Caco-2 (cell line): ENCODE measurements around the gene BMERB1. TPM values are rescaled to one million over a fixed set of nuclear protein-coding genes. Genes with fewer than 3 reads are reported as not detected.
"Not testable (repeated sequence)": the region's sequence is repeated elsewhere in the genome, so short reads cannot be mapped to it uniquely, and the experiment has no call there.

ENCODE experiments used
- Bru-seq: library from RNA; stranded (reverse); fragments of 400-500 nt; gene quantifications from one replicate; lab custom pipeline; 2021; lab: Mats Ljungman, UMichigan
- BruChase-seq, 2 experiments: library from RNA; stranded (reverse); fragments of 400-500 nt; gene quantifications; one replicate each; lab custom pipeline; 2021; lab: Mats Ljungman, UMichigan
- BruUV-seq: library from RNA; stranded (reverse); fragments of 400-500 nt; replicated peaks from 2 replicates; lab custom pipeline; 2021; lab: Mats Ljungman, UMichigan
- CTCF ChIA-PET: fragments of 300-600 bp; sonication (Branson Sonifier 250); formaldehyde crosslinking; loops from one replicate; lab custom pipeline; 2022; ENCODE audit warnings: antibody characterized with exemption; lab: Charles Lee
- POLR2A ChIA-PET: fragments of 300-600 bp; sonication (Branson Sonifier 250); formaldehyde crosslinking; loops from one replicate; lab custom pipeline; 2022; ENCODE audit warnings: antibody characterized with exemption; lab: Charles Lee
- DNase-seq, 2 experiments: peaks; one replicate each; pipeline versions ENCODE4 v3.0.0 to v3.0.0-alpha.2; 2020 to 2022
- H3K27me3 ChIP-seq: replicated peaks from 2 replicates; pipeline ENCODE4 v1.6.0; 2011; ENCODE audit warnings: low read length; ENCODE audit not compliant: control insufficient read depth, insufficient read depth
- H3K36me3 ChIP-seq: 2 replicates; pipeline ENCODE4 v1.5.1; 2011; ENCODE audit warnings: low read length; ENCODE audit not compliant: control insufficient read depth, insufficient read depth
- H3K4me1 ChIP-seq: fragments of 250-450 bp; sonication (Bioruptor Pico); 2 replicates; pipeline ENCODE4 v1.5.1; 2020; ENCODE audit warnings: mild to moderate bottlenecking
- H3K4me3 ChIP-seq: 2 replicates; pipeline ENCODE4 v1.5.1; 2011; ENCODE audit warnings: low read depth, mild to moderate bottlenecking, control low read depth, low read length
- H3K9me3 ChIP-seq: fragments of 250-450 bp; sonication (Bioruptor Pico); 2 replicates; pipeline ENCODE4 v1.5.1; 2020; ENCODE audit warnings: mild to moderate bottlenecking, moderate library complexity
- H3K27ac Mint-ChIP-seq: one replicate; pipeline ENCODE4 v1.8.0; 2022; ENCODE audit warnings: mixed read lengths; ENCODE audit not compliant: unreplicated experiment
- H3K27me3 Mint-ChIP-seq: one replicate; pipeline ENCODE4 v1.8.0; 2022; ENCODE audit warnings: mixed read lengths; ENCODE audit not compliant: insufficient read depth, unreplicated experiment
- H3K36me3 Mint-ChIP-seq: one replicate; pipeline ENCODE4 v1.8.0; 2022; ENCODE audit warnings: mild to moderate bottlenecking, mixed read lengths; ENCODE audit not compliant: insufficient read depth, unreplicated experiment
- H3K4me1 Mint-ChIP-seq: one replicate; pipeline ENCODE4 v1.8.0; 2022; ENCODE audit warnings: low read depth, mixed read lengths; ENCODE audit not compliant: unreplicated experiment
- H3K4me3 Mint-ChIP-seq: one replicate; pipeline ENCODE4 v1.8.0; 2022; ENCODE audit warnings: mild to moderate bottlenecking, moderate library complexity, mixed read lengths; ENCODE audit not compliant: unreplicated experiment
- H3K9me3 Mint-ChIP-seq: one replicate; pipeline ENCODE4 v1.8.0; 2022; ENCODE audit warnings: mixed read lengths; ENCODE audit not compliant: unreplicated experiment
- CTCF ChIP-seq, 2 experiments: fragments of 200-600 bp in 1 of 2; IDR thresholded peaks; 1 replicate in 1 of 2; 2 replicates in 1 of 2; pipeline versions ENCODE4 v1.5.1 to v1.8.0; 2011 to 2022; ENCODE audit warnings: antibody characterized with exemption in 1 of 2, control low read depth in 1 of 2, inconsistent platforms in 1 of 2, low read depth in 1 of 2, low read length in 1 of 2, mild to moderate bottlenecking in 1 of 2, moderate library complexity in 1 of 2; ENCODE audit not compliant: insufficient read depth in 1 of 2, severe bottlenecking in 1 of 2, unreplicated experiment in 1 of 2
- intact Hi-C: fragments of 100-400 bp; cut with micrococcal nuclease; formaldehyde crosslinking; loops from one replicate; pipeline ENCODE4 v1.10.0; 2022; ENCODE audit not compliant: unreplicated experiment
- long read RNA-seq: library from polyadenylated mRNA; stranded (forward); transcript quantifications from one replicate; pipeline ENCODE4 v2.0.0, GENCODE V29; 2022
- total RNA-seq: library from RNA; stranded (reverse); gene quantifications from 2 replicates; pipeline ENCODE4 v1.2.3, GENCODE V29; 2022

Gene BMERB1
- total RNA-seq = not detected in 2 replicates
- Bru-seq, nascent RNA = percentile 5 among the genes with signal in this experiment
- BruChase-seq, experiment 1, labeled RNA remaining after a 2-hour chase = percentile 0 among the genes with signal in this experiment
- percentile 1 among the genes with signal in this experiment for BruChase-seq, experiment 2, labeled RNA remaining after a 6-hour chase
- long read RNA-seq, partial matches to known transcripts = 0 of 6 reads
- long read RNA-seq, other reads (novel, unspliced or antisense) = 6 of 6 reads

GRCh38 chr16:15434425-15435215 is at the start of gene BMERB1:
Gene BMERB1 (plus strand): TSS chr16:15434588. CDS start chr16:15434654, 66 bp downstream.
- Histone ChIP-seq H3K9me3 (no peaks in the 10 kb centered on the region), H3K27me3 (no peaks in the 10 kb centered on the region; the same call in 1 of the 2 replicates), H3K4me1 (no peaks in the 10 kb centered on the region), H3K36me3 (no peaks in the 10 kb centered on the region), H3K4me3 (peak within 1 kb of the TSS; percentile 30)
- Mint-ChIP-seq H3K4me3 (peak within 1 kb of the TSS; percentile 63), H3K9me3 (no peaks in the 10 kb centered on the region), H3K4me1 (peaks cover 6% of the 10 kb centered on the region), H3K27ac (no peak within 1 kb of the TSS), H3K36me3 (no peaks in the 10 kb centered on the region), H3K27me3 (peaks cover 10% of the 10 kb centered on the region)
- POLR2A ChIA-PET = no interaction called here
- no peak for DNase-seq
- BruUV-seq = no TSS peak
- CTCF ChIA-PET = interaction anchor here (0.6 kb wide), 1 partner anchor 693 kb away, joined by 7 read pairs; no protein-coding TSS in a partner anchor
- intact Hi-C loops = no loop called here
- TF ChIP-seq CTCF (IDR thresholded peaks at IDR 0.05; ENCODE audit: insufficient read depth in 1 of 2, low read depth in 1 of 2, low read length in 1 of 2, severe bottlenecking in 1 of 2, unreplicated experiment in 1 of 2) = no peak

GRCh38 chr16:15388060-15388459 is 46.3 kb upstream of the BMERB1 start:
- POLR2A ChIA-PET, H3K9me3 Mint-ChIP-seq, H3K4me1 ChIP-seq, BruUV-seq, H3K27me3 Mint-ChIP-seq, H3K4me1 Mint-ChIP-seq, H3K4me3 Mint-ChIP-seq, H3K9me3 ChIP-seq, intact Hi-C loops, H3K27me3 ChIP-seq, DNase-seq, H3K36me3 Mint-ChIP-seq, CTCF ChIA-PET, H3K36me3 ChIP-seq, H3K4me3 ChIP-seq, H3K27ac Mint-ChIP-seq: not testable (repeated sequence)

GRCh38 chr16:15389916-15390315 is 44.5 kb upstream of the BMERB1 start:
- POLR2A ChIA-PET, H3K36me3 Mint-ChIP-seq, H3K9me3 ChIP-seq, H3K36me3 ChIP-seq, H3K27ac Mint-ChIP-seq, CTCF ChIA-PET, H3K27me3 Mint-ChIP-seq, intact Hi-C loops, H3K27me3 ChIP-seq, H3K4me1 ChIP-seq, H3K4me3 ChIP-seq, H3K9me3 Mint-ChIP-seq, H3K4me1 Mint-ChIP-seq, DNase-seq, H3K4me3 Mint-ChIP-seq, BruUV-seq: not testable (repeated sequence)

- BruUV-seq = not testable (repeated sequence)
These were observed 41.4 kb upstream of the BMERB1 start for GRCh38 chr16:15393025-15393424.

More at GRCh38 chr16:15393025-15393424, 41.4 kb upstream of the BMERB1 start:
- intact Hi-C loops, H3K4me1 Mint-ChIP-seq, DNase-seq, H3K27me3 ChIP-seq, H3K9me3 ChIP-seq, H3K27ac Mint-ChIP-seq, H3K36me3 Mint-ChIP-seq, H3K9me3 Mint-ChIP-seq, H3K4me3 ChIP-seq, H3K36me3 ChIP-seq, H3K4me1 ChIP-seq, H3K4me3 Mint-ChIP-seq, CTCF ChIA-PET, POLR2A ChIA-PET, H3K27me3 Mint-ChIP-seq: not testable (repeated sequence)
